ENCODE results near the gene CFAP65. TPM values are rescaled to one million over a fixed set of nuclear protein-coding genes. Genes with fewer than 3 reads are reported as not detected.

CFAP65 gene
- polyA plus RNA-seq, 3 donors = not detected

DNA sequence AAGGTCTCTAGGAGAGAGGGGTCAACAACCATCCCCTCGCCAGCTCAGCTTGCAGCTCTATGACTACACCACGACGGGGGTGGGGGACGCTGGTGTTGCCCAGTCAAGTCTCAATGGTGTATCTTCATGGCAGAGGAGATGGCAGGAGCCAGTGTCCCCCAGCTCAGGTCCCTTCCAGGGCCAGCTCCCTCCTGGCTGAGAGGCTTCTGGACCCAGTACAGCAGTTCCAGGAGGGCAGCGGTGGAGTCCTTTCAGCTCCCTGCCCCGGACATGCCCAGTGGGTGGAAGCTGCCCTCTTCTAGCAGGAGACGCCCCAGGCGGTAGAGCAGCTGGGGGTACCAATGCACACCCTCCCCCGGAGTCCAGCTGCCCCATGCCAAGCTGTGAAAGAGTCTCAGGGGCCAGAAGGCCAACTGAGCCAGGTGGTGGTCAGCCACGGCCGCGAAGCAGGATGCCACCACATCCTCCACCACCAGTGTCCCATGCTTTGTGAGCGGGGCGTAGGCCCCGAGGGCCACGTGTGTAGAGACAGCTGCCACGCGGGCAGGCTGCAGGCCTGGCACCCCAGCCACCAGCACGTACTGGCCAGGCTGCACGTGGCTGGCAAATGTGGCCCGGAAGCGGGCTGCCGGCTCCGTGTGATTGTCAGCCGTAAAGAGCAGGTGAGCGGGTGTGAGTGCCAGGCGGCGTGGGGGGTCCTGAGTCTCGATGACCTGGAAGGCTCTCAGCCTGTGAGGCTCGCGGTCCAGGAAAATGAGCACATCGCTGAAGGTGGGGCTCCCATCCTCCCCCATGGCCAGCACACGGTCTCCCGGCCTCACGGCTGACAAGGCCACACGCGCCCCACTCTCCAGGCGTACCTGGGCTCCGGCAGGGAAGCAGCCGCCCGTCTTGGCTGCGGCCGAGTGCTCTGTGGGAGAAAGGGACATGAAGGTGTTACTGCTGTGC, 13.9 kb upstream of the CFAP65 start:
- Histone ChIP-seq H3K9me3 (replicated peaks in 1 of 2; ENCODE audit: control insufficient read depth in 1 of 2, insufficient read depth in 1 of 2, low read length in 2 of 2) (peaks cover 0 to 12% of the 10 kb centered on the region in 2 donors), H4K20me1 (ENCODE audit: insufficient read depth, low read length) (no peaks in the 10 kb centered on the region), H3K79me2 (ENCODE audit: insufficient read depth, low read length) (no peaks in the 10 kb centered on the region), H3K27me3 (ENCODE audit: control insufficient read depth in 2 of 2, insufficient read depth in 2 of 2, low read length in 2 of 2) (peaks cover 33 to 69% of the 10 kb centered on the region in 2 donors), H3K4me1 (ENCODE audit: control insufficient read depth in 1 of 2, insufficient read depth in 2 of 2, low read length in 2 of 2) (peaks cover 9% of the 10 kb centered on the region in 2 donors), H3K27ac (ENCODE audit: low read depth in 1 of 2, low read length in 2 of 2) (no peak overlapping the region), H3K4me2 (replicated peaks; ENCODE audit: extremely low read depth, low read length, poor library complexity, severe bottlenecking) (no peak overlapping the region), H3K9ac (ENCODE audit: insufficient read depth, low read length, poor library complexity, severe bottlenecking) (no peak overlapping the region), H3K4me3 (replicated peaks in 1 of 3; ENCODE audit: low read depth in 2 of 3, low read length in 3 of 3) (no peak overlapping the region), H2AFZ (ENCODE audit: insufficient read depth, low read depth, low read length, poor library complexity, severe bottlenecking) (no peak overlapping the region), H3K36me3 (replicated peaks in 1 of 2; ENCODE audit: control insufficient read depth in 1 of 2, insufficient read depth in 2 of 2, low read length in 2 of 2) (no peaks in the 10 kb centered on the region)
- peaks cover 14% of the 10 kb centered on the region for H3K4me1 Mint-ChIP-seq
- peaks cover 65 to 82% (median 66%) of the 10 kb centered on the region in 3 donors for H3K27me3 Mint-ChIP-seq (ENCODE audit: low read depth in 3 of 3)
- peaks cover 0 to 27% (median 4%) of the 10 kb centered on the region in 7 donors for H3K9me3 Mint-ChIP-seq
- peak overlapping the region in 1 of 2 donors; percentile 35 for H3K4me3 Mint-ChIP-seq
- no peak for DNase-seq
- intact Hi-C loops (cut with micrococcal nuclease) = loop anchor here (5.0 to 10.0 kb wide), 3 partner anchors 62 to 250 kb away; partner anchors contain the start of gene PTPRN (in 1 of the 2)
- WGBS (ENCODE audit: insufficient coverage) = 94% methylated on average over 29 of the region's 43 CpGs
- no peak overlapping the region for H3K27ac Mint-ChIP-seq
- H3K36me3 Mint-ChIP-seq = peaks cover 0 to 3% of the 10 kb centered on the region in 2 donors
- TF ChIP-seq, protein P1, sequence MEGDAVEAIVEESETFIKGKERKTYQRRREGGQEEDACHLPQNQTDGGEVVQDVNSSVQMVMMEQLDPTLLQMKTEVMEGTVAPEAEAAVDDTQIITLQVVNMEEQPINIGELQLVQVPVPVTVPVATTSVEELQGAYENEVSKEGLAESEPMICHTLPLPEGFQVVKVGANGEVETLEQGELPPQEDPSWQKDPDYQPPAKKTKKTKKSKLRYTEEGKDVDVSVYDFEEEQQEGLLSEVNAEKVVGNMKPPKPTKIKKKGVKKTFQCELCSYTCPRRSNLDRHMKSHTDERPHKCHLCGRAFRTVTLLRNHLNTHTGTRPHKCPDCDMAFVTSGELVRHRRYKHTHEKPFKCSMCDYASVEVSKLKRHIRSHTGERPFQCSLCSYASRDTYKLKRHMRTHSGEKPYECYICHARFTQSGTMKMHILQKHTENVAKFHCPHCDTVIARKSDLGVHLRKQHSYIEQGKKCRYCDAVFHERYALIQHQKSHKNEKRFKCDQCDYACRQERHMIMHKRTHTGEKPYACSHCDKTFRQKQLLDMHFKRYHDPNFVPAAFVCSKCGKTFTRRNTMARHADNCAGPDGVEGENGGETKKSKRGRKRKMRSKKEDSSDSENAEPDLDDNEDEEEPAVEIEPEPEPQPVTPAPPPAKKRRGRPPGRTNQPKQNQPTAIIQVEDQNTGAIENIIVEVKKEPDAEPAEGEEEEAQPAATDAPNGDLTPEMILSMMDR (IDR thresholded peaks at IDR 0.05) = no peak

DNA sequence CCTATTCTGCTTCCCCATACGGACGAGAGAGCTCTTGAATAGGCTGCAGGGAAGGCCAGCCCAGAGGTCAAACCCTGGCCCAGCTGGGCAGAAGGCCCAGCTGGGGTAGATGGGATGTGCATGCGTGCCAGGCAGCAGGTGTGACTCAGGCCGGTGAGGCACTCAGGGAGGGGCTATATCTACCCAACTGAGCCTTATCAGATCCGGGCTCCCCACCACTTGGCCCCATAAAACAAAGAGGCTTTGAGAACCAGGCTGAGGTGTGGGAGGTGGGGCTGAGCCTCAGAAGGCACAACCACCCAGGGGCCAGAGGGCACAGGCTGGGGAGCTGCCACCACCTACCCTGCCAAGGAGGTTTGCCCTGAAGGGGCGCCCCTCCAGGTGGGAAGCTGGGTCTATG, 8.0 kb upstream of the CFAP65 start:
- Histone ChIP-seq H3K9me3 (replicated peaks in 1 of 2; ENCODE audit: control insufficient read depth in 1 of 2, insufficient read depth in 1 of 2, low read length in 2 of 2) (no peaks in the 10 kb centered on the region), H3K4me3 (replicated peaks in 1 of 3; ENCODE audit: low read depth in 2 of 3, low read length in 3 of 3) (no peak overlapping the region), H3K27ac (ENCODE audit: low read depth in 1 of 2, low read length in 2 of 2) (no peak overlapping the region), H3K79me2 (ENCODE audit: insufficient read depth, low read length) (no peaks in the 10 kb centered on the region), H3K36me3 (replicated peaks in 1 of 2; ENCODE audit: control insufficient read depth in 1 of 2, insufficient read depth in 2 of 2, low read length in 2 of 2) (no peaks in the 10 kb centered on the region), H3K4me1 (ENCODE audit: control insufficient read depth in 1 of 2, insufficient read depth in 2 of 2, low read length in 2 of 2) (no peaks in the 10 kb centered on the region), H4K20me1 (ENCODE audit: insufficient read depth, low read length) (no peaks in the 10 kb centered on the region), H3K9ac (ENCODE audit: insufficient read depth, low read length, poor library complexity, severe bottlenecking) (no peak overlapping the region), H3K4me2 (replicated peaks; ENCODE audit: extremely low read depth, low read length, poor library complexity, severe bottlenecking) (no peak overlapping the region), H2AFZ (ENCODE audit: insufficient read depth, low read depth, low read length, poor library complexity, severe bottlenecking) (no peak overlapping the region), H3K27me3 (ENCODE audit: control insufficient read depth in 2 of 2, insufficient read depth in 2 of 2, low read length in 2 of 2) (peaks cover 4 to 33% of the 10 kb centered on the region in 2 donors)
- no peaks in the 10 kb centered on the region for H3K4me1 Mint-ChIP-seq
- intact Hi-C loops (cut with micrococcal nuclease) = no loop called here
- H3K36me3 Mint-ChIP-seq = no peaks in the 10 kb centered on the region
- TF ChIP-seq, protein P1 (IDR thresholded peaks at IDR 0.05) = no peak
- WGBS (ENCODE audit: insufficient coverage) = 95% methylated on average over 2 of the region's 6 CpGs
- H3K27ac Mint-ChIP-seq = no peak overlapping the region
- no peak for DNase-seq
- H3K9me3 Mint-ChIP-seq = peaks cover 0 to 2% (median 0%) of the 10 kb centered on the region in 7 donors
- H3K27me3 Mint-ChIP-seq (ENCODE audit: low read depth in 3 of 3) = peaks cover 31 to 48% (median 33%) of the 10 kb centered on the region in 3 donors
- no peak overlapping the region for H3K4me3 Mint-ChIP-seq
